Endothelial cell of umbilical vein (primary cell): ENCODE results near the gene SETX. TPM values are rescaled to one million over a fixed set of nuclear protein-coding genes. Genes with fewer than 3 reads are reported as not detected.

ENCODE experiments used
- BruUV-seq: library from RNA; stranded (reverse); fragments of 400-500 nt; replicated peaks from 2 replicates; lab custom pipeline; 2021; lab: Mats Ljungman, UMichigan
- CTCF ChIA-PET: fragments of 300-600, 350-600 bp; sonication (Branson Sonifier 250); formaldehyde crosslinking; loops from one replicate; lab custom pipeline; 2021; ENCODE audit warnings: antibody characterized with exemption, inconsistent platforms; lab: Charles Lee
- POLR2A ChIA-PET: fragments of 300-600, 350-600 bp; sonication (Branson Sonifier 250); formaldehyde crosslinking; loops from one replicate; lab custom pipeline; 2021; ENCODE audit warnings: antibody characterized with exemption, inconsistent platforms; lab: Charles Lee
- DNase-seq: peaks from one replicate; pipeline ENCODE4 v3.0.0-alpha.2; 2011; ENCODE audit warnings: low read depth, low spot score
- FAIRE-seq: peaks from 2 replicates; lab custom pipeline; 2011; peaks lifted over from hg19 to GRCh38; lab: Jason Lieb, UNC
- H2AFZ ChIP-seq: 2 replicates; pipeline ENCODE4 v1.6.0; 2012; ENCODE audit warnings: low read depth, low read length, control low read depth, inconsistent platforms
- H3K27ac ChIP-seq: 2 replicates; pipeline ENCODE4 v1.5.1; 2011; ENCODE audit warnings: low read depth, mild to moderate bottlenecking, control low read depth, low read length, moderate library complexity; ENCODE audit not compliant: insufficient read depth
- H3K27me3 ChIP-seq, 2 experiments: 2 replicates each; pipeline versions ENCODE4 v1.6.0 to v1.6.1; 2011; ENCODE audit warnings: low read length in 2 of 2, mixed read lengths in 1 of 2; ENCODE audit not compliant: control insufficient read depth in 2 of 2, insufficient read depth in 2 of 2
- H3K36me3 ChIP-seq, 2 experiments: 2 replicates in 1 of 2; 3 replicates in 1 of 2; pipeline ENCODE4 v1.5.1; 2011; ENCODE audit warnings: low read length in 2 of 2, mild to moderate bottlenecking in 1 of 2, moderate library complexity in 1 of 2; ENCODE audit not compliant: control insufficient read depth in 2 of 2, insufficient read depth in 2 of 2; ENCODE audit errors: extremely low read depth in 1 of 2
- H3K4me1 ChIP-seq: 3 replicates; pipeline ENCODE4 v1.5.1; 2011; ENCODE audit warnings: mild to moderate bottlenecking, low read length; ENCODE audit not compliant: control insufficient read depth, insufficient read depth; ENCODE audit errors: extremely low read depth
- H3K4me2 ChIP-seq: 2 replicates; pipeline ENCODE4 v1.6.1; 2011; ENCODE audit warnings: low read length, control low read depth, mixed read lengths; ENCODE audit not compliant: insufficient read depth
- H3K4me3 ChIP-seq, 3 experiments: fragments of 200-600 bp in 1 of 3; sonication (generic), shearing (Covaris generic) in 1 of 3; replicated peaks in 1 of 3; 2 replicates each; pipeline ENCODE4 v1.5.1; 2011 to 2016; ENCODE audit warnings: control low read depth in 3 of 3, low read length in 3 of 3, mild to moderate bottlenecking in 2 of 3, inconsistent platforms in 1 of 3, low read depth in 1 of 3, moderate library complexity in 1 of 3; ENCODE audit not compliant: insufficient read depth in 1 of 3
- H3K79me2 ChIP-seq: 2 replicates; pipeline ENCODE4 v1.6.0; 2012; ENCODE audit warnings: low read length, inconsistent platforms; ENCODE audit not compliant: control insufficient read depth, insufficient read depth
- H3K9ac ChIP-seq: replicated peaks from 2 replicates; pipeline ENCODE3; 2011; ENCODE audit warnings: low read length, control low read depth; ENCODE audit not compliant: insufficient read depth; ENCODE audit errors: extremely low read depth
- H3K9me1 ChIP-seq: replicated peaks from 3 replicates; pipeline ENCODE4 v1.6.0; 2011; ENCODE audit warnings: mild to moderate bottlenecking, low read length; ENCODE audit not compliant: control insufficient read depth, insufficient read depth; ENCODE audit errors: extremely low read depth
- H3K9me3 ChIP-seq: replicated peaks from 2 replicates; pipeline ENCODE4 v1.5.1; 2012; ENCODE audit warnings: low read length, inconsistent platforms; ENCODE audit not compliant: control insufficient read depth, insufficient read depth
- H4K20me1 ChIP-seq: replicated peaks from 2 replicates; pipeline ENCODE3; 2011; ENCODE audit warnings: mild to moderate bottlenecking, low read length; ENCODE audit not compliant: control insufficient read depth, insufficient read depth; ENCODE audit errors: extremely low read depth
- EZH2 ChIP-seq: IDR thresholded peaks from 2 replicates; pipeline ENCODE4 v1.6.1; 2012; ENCODE audit warnings: borderline replicate concordance, low read depth, mild to moderate bottlenecking, moderate library complexity, low read length, inconsistent platforms; ENCODE audit not compliant: severe bottlenecking
- FOS ChIP-seq: IDR thresholded peaks from 2 replicates; pipeline ENCODE4 v1.6.1; 2011; ENCODE audit warnings: mild to moderate bottlenecking, low read length, moderate library complexity, borderline replicate concordance; ENCODE audit not compliant: insufficient read depth
- GATA2 ChIP-seq: IDR thresholded peaks from 2 replicates; pipeline ENCODE4 v1.7.0; 2011; ENCODE audit warnings: low read depth, mild to moderate bottlenecking, moderate library complexity, mixed read lengths, low read length; ENCODE audit not compliant: insufficient read length, insufficient read depth
- JUN ChIP-seq: IDR thresholded peaks from 2 replicates; pipeline ENCODE4 v1.6.1; 2011; ENCODE audit warnings: borderline replicate concordance, low read depth; ENCODE audit not compliant: insufficient read length, insufficient read depth
- MYC ChIP-seq: IDR thresholded peaks from one replicate; pipeline ENCODE4 v1.6.1; 2011; ENCODE audit warnings: mild to moderate bottlenecking, low read depth, low read length
- POLR2A ChIP-seq: IDR thresholded peaks from 2 replicates; pipeline ENCODE4 v1.6.1; 2012; ENCODE audit warnings: low read depth, mild to moderate bottlenecking, control low read depth, low read length
- POLR2AphosphoS5 ChIP-seq: IDR thresholded peaks from 2 replicates; pipeline ENCODE4 v1.6.1; 2012; ENCODE audit warnings: low read depth, mild to moderate bottlenecking, control low read depth, low read length, moderate library complexity; ENCODE audit not compliant: insufficient read depth
- dilution Hi-C: fragments of 300-500 bp; cut with MboI; formaldehyde crosslinking; loops from one replicate; pipeline ENCODE4 v1.15.0; 2019; ENCODE audit warnings: low sequenced_read_pairs; ENCODE audit not compliant: extremely low pct_ligation_motif_present
- intact Hi-C: fragments of 100-400 bp; cut with micrococcal nuclease; formaldehyde crosslinking; loops from one replicate; pipeline ENCODE4 v1.10.0; 2022
- polyA plus RNA-seq, 4 experiments: library from polyadenylated mRNA; depleted of rRNA in 3 of 4; stranded (reverse) in 3 of 4; unstranded in 1 of 4; fragments of >200 nt; gene quantifications; 2 replicates each; pipeline versions ENCODE4 v1.2.1 to v1.2.3, GENCODE V29; 2011 to 2012; ENCODE audit warnings: missing spikeins in 1 of 4
- total RNA-seq: library from RNA; stranded (reverse); gene quantifications from 2 replicates; pipeline ENCODE4 v1.2.3, GENCODE V29; 2021
- TF ChIP-seq, protein P1 (sequence below): IDR thresholded peaks from 2 replicates; pipeline ENCODE4 v1.6.1; 2011; ENCODE audit not compliant: insufficient read depth, insufficient read length
- TF ChIP-seq, protein P2 (sequence below), 2 donors: IDR thresholded peaks; 1 replicate in 1 of 2; 2 replicates in 1 of 2; pipeline ENCODE4 v1.5.1; 2011; ENCODE audit warnings: low read length in 2 of 2, mild to moderate bottlenecking in 2 of 2, moderate library complexity in 2 of 2, control low read depth in 1 of 2, inconsistent platforms in 1 of 2, low read depth in 1 of 2; ENCODE audit not compliant: insufficient read depth in 1 of 2; ENCODE audit errors: extremely low read depth in 1 of 2

SETX gene
- total and polyA plus RNA-seq, 2 donors (not counting 3 experiments of a cell fraction or from before 2014, with no cell fraction given), result 20.9 to 47.7 TPM

DNA sequence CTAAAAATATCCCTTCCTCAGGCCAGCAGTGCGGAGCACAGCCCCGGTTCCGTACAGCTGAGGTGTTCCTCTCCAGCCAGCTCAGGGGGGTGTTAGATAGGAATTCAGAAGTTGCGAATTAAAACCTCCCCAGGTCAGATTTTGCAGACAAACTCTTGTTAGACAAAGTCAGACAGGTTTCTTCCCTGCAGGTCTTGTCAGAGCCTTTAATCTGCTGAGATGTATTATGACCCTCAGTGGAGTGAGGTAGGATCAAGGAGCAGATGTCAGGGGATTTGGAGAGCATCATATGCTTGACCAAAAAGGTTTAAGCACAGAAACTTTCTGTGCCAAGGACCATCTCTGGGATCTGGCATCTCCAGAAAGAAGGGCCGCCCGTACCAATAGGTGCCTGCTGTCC is 132.8 kb downstream of the SETX start:
- H2AFZ ChIP-seq, result no peak overlapping the region
- no peaks in the 10 kb centered on the region for H3K9me1 ChIP-seq
- ChIA-PET POLR2A (no interaction called here), CTCF (interaction anchor here (0.6 to 1.0 kb wide), 3 partner anchors 12 to 52 kb away, joined by 3 to 4 read pairs (median 3); no protein-coding TSS in a partner anchor)
- H4K20me1 ChIP-seq, result no peaks in the 10 kb centered on the region
- H3K9ac ChIP-seq, result no peak overlapping the region
- H3K9me3 ChIP-seq, result no peaks in the 10 kb centered on the region
- no peak overlapping the region for H3K4me3 ChIP-seq
- BruUV-seq, result no TSS peak
- no peaks in the 10 kb centered on the region for H3K79me2 ChIP-seq
- dilution Hi-C loops (no loop called here), intact Hi-C loops (no loop called here)
- DNase-seq, result no peak
- H3K4me1 ChIP-seq, result no peaks in the 10 kb centered on the region
- peaks cover 9 to 10% of the 10 kb centered on the region in 2 experiments for H3K27me3 ChIP-seq
- no peak for FAIRE-seq
- H3K36me3 ChIP-seq, result no peaks in the 10 kb centered on the region
- H3K4me2 ChIP-seq, result no peak overlapping the region
- no peak for TF ChIP-seq FOS
- TF ChIP-seq POLR2A, result no peak
- TF ChIP-seq, protein P1, sequence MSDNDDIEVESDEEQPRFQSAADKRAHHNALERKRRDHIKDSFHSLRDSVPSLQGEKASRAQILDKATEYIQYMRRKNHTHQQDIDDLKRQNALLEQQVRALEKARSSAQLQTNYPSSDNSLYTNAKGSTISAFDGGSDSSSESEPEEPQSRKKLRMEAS, result no peak
- no peak for TF ChIP-seq GATA2
- TF ChIP-seq MYC, result no peak
- TF ChIP-seq POLR2AphosphoS5, result no peak
- TF ChIP-seq, protein P2, sequence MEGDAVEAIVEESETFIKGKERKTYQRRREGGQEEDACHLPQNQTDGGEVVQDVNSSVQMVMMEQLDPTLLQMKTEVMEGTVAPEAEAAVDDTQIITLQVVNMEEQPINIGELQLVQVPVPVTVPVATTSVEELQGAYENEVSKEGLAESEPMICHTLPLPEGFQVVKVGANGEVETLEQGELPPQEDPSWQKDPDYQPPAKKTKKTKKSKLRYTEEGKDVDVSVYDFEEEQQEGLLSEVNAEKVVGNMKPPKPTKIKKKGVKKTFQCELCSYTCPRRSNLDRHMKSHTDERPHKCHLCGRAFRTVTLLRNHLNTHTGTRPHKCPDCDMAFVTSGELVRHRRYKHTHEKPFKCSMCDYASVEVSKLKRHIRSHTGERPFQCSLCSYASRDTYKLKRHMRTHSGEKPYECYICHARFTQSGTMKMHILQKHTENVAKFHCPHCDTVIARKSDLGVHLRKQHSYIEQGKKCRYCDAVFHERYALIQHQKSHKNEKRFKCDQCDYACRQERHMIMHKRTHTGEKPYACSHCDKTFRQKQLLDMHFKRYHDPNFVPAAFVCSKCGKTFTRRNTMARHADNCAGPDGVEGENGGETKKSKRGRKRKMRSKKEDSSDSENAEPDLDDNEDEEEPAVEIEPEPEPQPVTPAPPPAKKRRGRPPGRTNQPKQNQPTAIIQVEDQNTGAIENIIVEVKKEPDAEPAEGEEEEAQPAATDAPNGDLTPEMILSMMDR (IDR thresholded peaks at IDR 0.05; ENCODE audit: extremely low read depth in 1 of 2, insufficient read depth in 1 of 2, low read depth in 1 of 2, low read length in 2 of 2), result no peak
- TF ChIP-seq JUN, result no peak
- no peak for TF ChIP-seq EZH2
- no peak overlapping the region for H3K27ac ChIP-seq
